SHP77 treated with DMSO at 0.1 percent for 48 hours (cell line): ENCODE measurements around the gene PRPF6.
"Not testable (repeated sequence)": the region's sequence is repeated elsewhere in the genome, so short reads cannot be mapped to it uniquely, and the experiment has no call there.

Source experiments
- DNase-seq: peaks from one replicate; lab custom pipeline; 2025; lab: John Stamatoyannopoulos, UW

PRPF6 gene

GRCh38 chr20:64012385-64013154 lies 31.6 kb downstream of the PRPF6 start:
- DNase-seq, result not testable (repeated sequence)

GRCh38 chr20:64015635-64016034 lies 34.7 kb downstream of the PRPF6 start:
- DNase-seq, result no peak

- no peak for DNase-seq
Measured at GRCh38 chr20:64021124-64021975, 40.4 kb downstream of the PRPF6 start.

GRCh38 chr20:64022671-64023360 lies 41.9 kb downstream of the PRPF6 start:
- no peak for DNase-seq

- no peak for DNase-seq
Measured at GRCh38 chr20:64023361-64024140, 42.6 kb downstream of the PRPF6 start.

- no peak for DNase-seq
Measured at GRCh38 chr20:64024141-64024990, 43.4 kb downstream of the PRPF6 start.

- DNase-seq, result no peak
Measured at GRCh38 chr20:64025101-64025825, 44.3 kb downstream of the PRPF6 start.

GRCh38 chr20:64025826-64026412 lies 45.0 kb downstream of the PRPF6 start:
- no peak for DNase-seq

- no peak for DNase-seq
Measured at GRCh38 chr20:64027981-64028685, 47.2 kb downstream of the PRPF6 start.

GRCh38 chr20:64029293-64030117 lies 48.6 kb downstream of the PRPF6 start:
- no peak for DNase-seq

GRCh38 chr20:64030371-64031134 lies 49.6 kb downstream of the PRPF6 start:
- no peak for DNase-seq

- no peak for DNase-seq
Measured at GRCh38 chr20:64031822-64032314, 50.9 kb downstream of the PRPF6 start.

- DNase-seq, result no peak
Measured at GRCh38 chr20:64032706-64033624, 52.0 kb downstream of the PRPF6 start.

GRCh38 chr20:64033981-64034493 lies 53.1 kb downstream of the PRPF6 start:
- no peak for DNase-seq

- no peak for DNase-seq
Measured at GRCh38 chr20:64035066-64035932, 54.4 kb downstream of the PRPF6 start.
